ENCODE results near the gene SLC27A4. TPM values are rescaled to one million over a fixed set of nuclear protein-coding genes. Genes with fewer than 3 reads are reported as not detected.

The SLC27A4 gene
- total RNA-seq, 1 donor from 2014 or later: 30.3 TPM

GRCh38 chr9:128361986-128362646 lies 21.8 kb downstream of the SLC27A4 start:
- DNase-seq (ENCODE audit: low spot score) (peak; percentile 81), ATAC-seq (peak; percentile 94)

GRCh38 chr9:128362774-128363173 lies 22.4 kb downstream of the SLC27A4 start:
- ATAC-seq (no peak), DNase-seq (ENCODE audit: low spot score) (no peak)

- DNase-seq (ENCODE audit: low spot score) (no peak), ATAC-seq (no peak)
Measured at GRCh38 chr9:128365525-128365924, 25.2 kb downstream of the SLC27A4 start.

GRCh38 chr9:128369024-128369706 lies 28.8 kb downstream of the SLC27A4 start:
- ATAC-seq (no peak), DNase-seq (ENCODE audit: low spot score) (no peak)

- no peak for ATAC-seq
- DNase-seq (ENCODE audit: low spot score): no peak
Measured at GRCh38 chr9:128370367-128370751, 30.0 kb downstream of the SLC27A4 start.

GRCh38 chr9:128370752-128371629 lies 30.7 kb downstream of the SLC27A4 start, which contains the start of gene URM1:
Gene URM1, plus strand, starts transcription at chr9:128371374. Its CDS starts 7 bp downstream, at chr9:128371381.
- DNase-seq (ENCODE audit: low spot score): peak; percentile 97
- ATAC-seq: peak; percentile 98

GRCh38 chr9:128371630-128372117 lies 31.3 kb downstream of the SLC27A4 start:
- no peak for ATAC-seq
- DNase-seq (ENCODE audit: low spot score): no peak

- DNase-seq (ENCODE audit: low spot score): no peak
- no peak for ATAC-seq
Measured at GRCh38 chr9:128372188-128372641, 31.9 kb downstream of the SLC27A4 start.

- DNase-seq (ENCODE audit: low spot score): no peak
- ATAC-seq: no peak
Measured at GRCh38 chr9:128372784-128373183, 32.5 kb downstream of the SLC27A4 start.

- ATAC-seq: no peak
Measured at GRCh38 chr9:128374221-128374675, 33.9 kb downstream of the SLC27A4 start.

GRCh38 chr9:128375865-128376264 lies 35.5 kb downstream of the SLC27A4 start:
- DNase-seq (ENCODE audit: low spot score) (no peak), ATAC-seq (no peak)

More at GRCh38 chr9:128374221-128374675, 33.9 kb downstream of the SLC27A4 start:
- DNase-seq (ENCODE audit: low spot score): no peak

GRCh38 chr9:128382261-128382660 lies 41.9 kb downstream of the SLC27A4 start:
- ATAC-seq: no peak
- DNase-seq (ENCODE audit: low spot score): no peak

- DNase-seq (ENCODE audit: low spot score): no peak
- no peak for ATAC-seq
Measured at GRCh38 chr9:128383007-128383753, 42.9 kb downstream of the SLC27A4 start.

GRCh38 chr9:128383791-128384190 lies 43.5 kb downstream of the SLC27A4 start:
- no peak for ATAC-seq
- no peak for DNase-seq (ENCODE audit: low spot score)

GRCh38 chr9:128384801-128385495 lies 44.6 kb downstream of the SLC27A4 start:
- DNase-seq (ENCODE audit: low spot score): no peak
- no peak for ATAC-seq

- ATAC-seq: no peak
- DNase-seq (ENCODE audit: low spot score): no peak
Measured at GRCh38 chr9:128385496-128386460, 45.5 kb downstream of the SLC27A4 start.

- DNase-seq (ENCODE audit: low spot score) (no peak), ATAC-seq (no peak)
Measured at GRCh38 chr9:128388150-128388549, 47.8 kb downstream of the SLC27A4 start.

GRCh38 chr9:128389395-128390149 lies 49.2 kb downstream of the SLC27A4 start:
- no peak for ATAC-seq
- no peak for DNase-seq (ENCODE audit: low spot score)
